NOMO-1 (cell line): Measurements from ENCODE around the gene N4BP2.
"Not testable (repeated sequence)": the region's sequence is repeated elsewhere in the genome, so short reads cannot be mapped to it uniquely, and the experiment has no call there.

Experiments
- DNase-seq, 2 experiments: peaks; one replicate each; lab custom pipeline; 2025; ENCODE audit not compliant: unreplicated experiment in 2 of 2; lab: John Stamatoyannopoulos, UW

N4BP2 gene

DNA sequence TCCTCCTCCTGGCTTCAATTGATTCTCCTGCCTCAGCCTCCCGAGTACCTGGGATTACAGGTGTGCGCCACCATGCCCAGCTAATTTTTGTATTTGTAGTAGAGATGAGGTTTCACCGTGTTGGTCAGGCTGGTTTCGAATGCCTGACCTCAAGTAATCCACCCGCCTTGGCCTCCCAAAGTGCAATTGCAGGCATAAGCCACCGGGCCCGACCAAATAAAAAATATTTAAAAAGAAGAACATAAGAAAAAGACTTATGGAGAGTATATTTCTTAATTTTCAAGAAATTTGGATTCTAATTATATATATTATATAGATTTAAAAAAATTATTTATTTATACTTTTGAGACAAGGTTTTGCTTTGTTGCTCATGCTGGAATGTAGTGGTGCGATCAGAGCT is 29.8 kb downstream of the N4BP2 start:
- no peak for DNase-seq

DNA sequence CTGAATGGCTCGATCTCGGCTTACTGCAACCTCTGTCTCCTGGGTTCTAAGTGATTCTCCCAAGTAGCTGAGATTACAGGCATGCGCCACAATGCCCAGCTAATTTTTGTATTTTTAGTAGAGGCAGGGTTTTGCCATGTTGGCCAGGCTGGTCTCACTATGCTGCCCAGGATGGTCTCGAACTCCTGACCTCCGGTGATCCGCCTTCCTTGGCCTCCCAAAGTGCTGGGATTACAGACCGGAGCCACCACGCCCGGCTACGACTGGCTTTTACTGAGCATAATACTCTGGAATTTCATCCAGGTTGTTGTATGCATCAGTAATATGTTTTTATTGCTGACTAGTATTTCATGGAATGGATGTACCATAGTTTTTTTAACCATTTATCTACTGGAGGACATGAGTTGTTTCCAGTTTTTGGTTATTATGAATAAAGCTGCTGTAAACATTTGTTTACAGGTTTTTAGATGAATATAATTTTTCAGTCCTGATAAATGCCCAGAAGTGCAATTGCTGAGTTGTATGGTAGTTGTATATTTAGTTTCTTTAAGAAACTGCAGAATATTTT is 31.2 kb downstream of the N4BP2 start:
- DNase-seq, result no peak

DNA sequence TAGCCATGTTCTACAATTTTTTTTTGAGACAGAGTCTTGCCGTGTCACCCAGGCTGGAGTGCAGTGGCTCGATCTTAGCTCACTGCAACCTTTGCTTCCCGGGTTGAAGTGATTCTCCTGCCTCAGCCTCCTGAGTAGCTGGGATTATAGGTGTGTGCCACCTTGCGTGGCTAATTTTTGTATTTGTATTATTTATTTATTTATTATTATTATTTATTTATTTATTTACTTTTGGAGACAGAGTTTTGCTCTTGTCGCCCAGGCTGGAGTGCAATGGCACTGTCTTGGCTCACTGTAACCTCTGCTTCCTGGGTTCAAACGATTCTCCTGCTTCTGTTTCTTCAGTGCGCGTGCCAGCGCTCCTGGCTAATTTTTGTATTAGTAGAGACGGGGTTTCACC is 36.8 kb downstream of the N4BP2 start:
- not testable (repeated sequence) for DNase-seq

DNA sequence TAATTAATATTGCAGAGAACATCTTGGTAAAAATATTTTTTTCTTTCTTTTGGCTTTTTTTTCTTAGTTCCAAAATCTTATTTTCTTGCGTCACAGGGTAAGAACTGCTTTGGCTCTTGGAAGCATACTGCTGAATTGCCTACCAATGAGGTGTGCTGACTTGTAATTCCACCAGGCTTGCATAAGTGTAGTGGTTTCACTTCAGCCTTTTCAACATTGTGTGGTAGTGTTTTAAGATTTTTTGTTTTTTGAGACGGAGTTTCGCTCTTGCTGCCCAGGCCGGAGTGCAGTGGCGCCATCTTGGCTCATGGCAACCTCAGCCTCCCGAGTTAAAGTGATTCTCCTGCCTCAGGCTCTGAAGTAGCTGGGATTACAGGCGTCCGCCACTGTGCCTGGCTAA is 42.4 kb downstream of the N4BP2 start:
- peak; percentile 59 to 82 for DNase-seq

GRCh38 chr4:40107150-40107549 is 50.5 kb downstream of the N4BP2 start:
- DNase-seq, result not testable (repeated sequence)

DNA sequence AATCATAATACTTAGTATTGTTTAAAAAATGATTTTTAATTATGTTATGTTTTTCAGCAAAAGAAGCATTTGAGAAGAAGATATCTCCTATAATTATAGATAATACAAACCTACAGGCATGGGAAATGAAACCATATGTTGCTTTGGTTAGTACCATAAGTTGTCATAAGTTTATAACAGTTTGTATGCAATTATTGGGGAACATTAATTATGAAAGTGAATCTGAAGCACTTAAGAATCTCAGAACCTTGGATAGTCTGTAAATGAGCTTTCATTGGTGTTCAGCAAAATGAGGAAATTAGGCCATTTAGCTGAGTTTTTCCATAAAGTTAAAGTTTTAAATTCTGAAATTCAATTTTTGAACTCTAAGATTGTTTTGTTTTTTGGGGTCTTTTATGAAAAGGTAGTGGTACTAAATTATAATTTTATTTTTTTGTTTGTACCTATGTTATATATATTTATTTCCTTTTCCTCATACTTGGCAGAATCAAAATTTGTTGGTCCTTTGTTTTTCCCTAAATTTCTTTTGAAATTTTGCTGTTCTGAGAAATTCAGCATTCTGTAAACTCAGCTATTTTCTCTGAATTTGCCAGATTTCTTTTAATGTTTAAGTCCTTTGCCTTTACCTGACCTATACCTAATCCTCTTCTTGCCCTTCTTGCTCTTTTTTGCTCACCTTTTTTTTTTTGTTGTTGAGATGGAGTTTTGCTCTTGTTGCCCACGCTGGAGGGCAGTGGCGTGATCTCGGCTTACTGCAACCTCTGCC is 55.6 kb downstream of the N4BP2 start:
- no peak for DNase-seq

- peak in 1 of 2 experiments; percentile 67 for DNase-seq
These were observed 57.6 kb downstream of the N4BP2 start for GRCh38 chr4:40114206-40114605.

GRCh38 chr4:40118861-40119260 is 62.2 kb downstream of the N4BP2 start:
- DNase-seq, result peak in 1 of 2 experiments; percentile 12

DNA sequence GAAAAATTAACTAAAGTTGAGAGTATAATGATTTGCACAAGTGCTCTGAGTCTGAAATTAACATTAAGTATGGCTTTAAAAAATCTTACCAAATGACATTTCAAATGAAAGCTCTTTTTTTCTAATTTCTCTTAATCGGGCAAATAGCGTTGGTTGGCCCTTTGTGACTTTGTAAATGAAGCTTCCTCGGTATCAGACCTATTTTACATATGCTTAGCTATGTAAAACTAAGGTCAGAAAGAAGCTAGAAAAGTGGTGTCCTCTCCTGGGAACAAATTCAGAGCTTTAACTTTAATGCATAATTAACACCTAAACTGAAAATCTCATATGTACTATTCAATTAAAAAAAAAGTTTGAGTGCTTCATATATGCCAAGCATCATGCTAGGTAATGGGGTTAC is 62.7 kb downstream of the N4BP2 start:
- DNase-seq, result no peak

DNA sequence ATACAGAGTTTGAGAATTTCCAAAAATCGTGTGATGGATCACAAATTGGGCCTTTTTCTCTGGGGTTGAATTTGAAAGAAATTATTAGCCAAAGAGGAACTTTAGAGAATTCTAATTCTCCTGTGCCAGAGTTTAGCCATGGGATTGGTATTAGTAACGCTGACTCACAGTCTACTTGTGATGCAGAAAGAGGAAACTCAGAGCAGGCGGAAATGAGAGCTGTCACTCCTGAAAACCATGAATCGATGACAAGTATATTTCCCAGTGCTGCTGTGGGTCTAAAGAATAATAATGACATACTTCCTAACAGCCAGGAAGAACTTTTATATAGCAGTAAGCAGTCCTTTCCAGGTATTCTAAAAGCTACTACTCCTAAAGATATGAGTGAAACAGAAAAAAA is 64.9 kb downstream of the N4BP2 start:
- DNase-seq, result peak; percentile 60 to 90

GRCh38 chr4:40122941-40123340 is 66.3 kb downstream of the N4BP2 start:
- DNase-seq, result no peak

DNA sequence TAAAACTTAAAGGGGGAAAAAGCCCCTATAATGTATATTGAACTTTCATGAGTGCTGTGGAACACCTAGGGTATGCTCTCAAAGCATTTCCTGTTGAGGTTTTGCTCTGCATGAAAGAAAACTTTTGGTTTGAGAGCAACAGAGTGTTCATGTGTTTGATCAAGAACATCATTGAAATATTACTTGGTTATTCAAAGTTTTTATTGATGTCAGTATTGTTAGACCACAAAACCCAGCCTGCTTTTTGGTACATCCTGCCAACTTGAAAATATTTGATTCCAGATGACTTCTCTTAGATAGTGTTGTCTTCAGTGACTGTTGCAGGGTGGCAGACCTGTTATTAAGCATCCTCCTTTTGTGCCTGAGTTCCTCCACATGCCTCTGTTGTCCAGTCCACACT is 68.0 kb downstream of the N4BP2 start:
- no peak for DNase-seq

- DNase-seq, result no peak
These were observed 73.9 kb downstream of the N4BP2 start for GRCh38 chr4:40130401-40131036.

DNA sequence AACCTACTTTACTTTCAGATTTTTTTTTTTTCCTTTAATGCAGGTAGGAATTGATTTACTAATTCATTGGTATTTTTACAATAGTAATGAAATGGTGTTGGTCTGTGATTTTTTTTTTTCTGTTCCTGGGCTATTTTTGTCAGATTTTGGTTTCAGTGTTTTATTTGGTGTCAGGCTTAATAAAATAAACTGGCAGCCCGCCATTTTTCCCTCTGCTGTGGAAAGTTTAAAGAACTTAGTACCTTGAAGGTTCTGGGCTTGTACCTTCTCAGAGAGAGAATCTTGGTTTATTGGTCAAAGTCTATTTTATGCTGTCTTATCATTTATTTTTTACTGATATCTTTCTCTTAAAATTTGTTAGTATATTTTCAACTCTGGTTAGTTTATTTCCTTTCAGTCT is 76.2 kb downstream of the N4BP2 start:
- no peak for DNase-seq

- DNase-seq, result no peak
These were observed 77.7 kb downstream of the N4BP2 start for GRCh38 chr4:40134206-40134917.

GRCh38 chr4:40136202-40136601 is 79.6 kb downstream of the N4BP2 start:
- DNase-seq, result not testable (repeated sequence)

DNA sequence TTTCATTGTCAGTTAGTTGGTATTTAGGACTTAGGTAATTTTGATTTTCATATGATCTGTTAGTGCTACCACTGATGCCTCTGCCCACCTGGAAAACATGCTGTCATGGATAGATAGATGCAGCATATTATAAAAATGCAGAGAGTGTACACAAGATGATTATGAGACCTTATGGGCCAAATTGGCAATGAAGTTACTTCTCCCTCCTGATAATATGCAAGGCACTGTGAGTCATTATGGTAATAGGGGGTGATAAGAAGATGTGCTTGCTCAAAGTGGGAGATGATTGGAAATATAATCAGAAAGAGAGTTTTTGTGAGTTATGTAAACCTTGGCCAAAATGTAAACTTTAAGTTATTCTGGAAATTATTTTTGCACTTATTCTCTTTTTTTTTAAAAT is 83.5 kb downstream of the N4BP2 start:
- DNase-seq, result no peak

DNA sequence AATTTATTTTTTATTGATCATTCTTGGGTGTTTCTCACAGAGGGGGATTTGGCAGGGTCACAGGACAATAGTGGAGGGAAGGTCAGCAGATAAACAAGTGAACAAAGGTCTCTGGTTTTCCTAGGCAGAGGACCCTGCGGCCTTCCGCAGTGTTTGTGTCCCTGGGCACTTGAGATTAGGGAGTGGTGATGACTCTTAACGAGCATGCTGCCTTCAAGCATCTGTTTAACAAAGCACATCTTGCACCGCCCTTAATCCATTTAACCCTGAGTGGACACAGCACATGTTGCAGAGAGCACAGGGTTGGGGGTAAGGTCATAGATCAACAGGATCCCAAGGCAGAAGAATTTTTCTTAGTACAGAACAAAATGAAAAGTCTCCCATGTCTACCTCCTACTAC is 83.9 kb downstream of the N4BP2 start:
- not testable (repeated sequence) for DNase-seq

GRCh38 chr4:40143926-40144508 is 87.4 kb downstream of the N4BP2 start:
- DNase-seq, result no peak

GRCh38 chr4:40144716-40145115 is 88.1 kb downstream of the N4BP2 start:
- no peak for DNase-seq

GRCh38 chr4:40147490-40147889 is 90.8 kb downstream of the N4BP2 start:
- DNase-seq, result not testable (repeated sequence)
